HFFc6 (cell line): ENCODE data around the gene ADTRP. TPM values are rescaled to one million over a fixed set of nuclear protein-coding genes. Genes with fewer than 3 reads are reported as not detected.

Source experiments
- DNase-seq: peaks from one replicate; pipeline ENCODE4 v3.0.0-alpha.2; 2018
- H3K27ac Mint-ChIP-seq: 2 replicates; pipeline ENCODE4 v1.8.0; 2020; ENCODE audit warnings: mild to moderate bottlenecking, mixed read lengths
- H3K27me3 Mint-ChIP-seq: 2 replicates; pipeline ENCODE4 v1.8.0; 2021; ENCODE audit warnings: mild to moderate bottlenecking, moderate library complexity, mixed read lengths; ENCODE audit not compliant: insufficient read depth
- H3K36me3 Mint-ChIP-seq: 2 replicates; pipeline ENCODE4 v1.8.0; 2021; ENCODE audit warnings: low read depth, mixed read lengths
- H3K4me1 Mint-ChIP-seq: 2 replicates; pipeline ENCODE4 v1.8.0; 2020; ENCODE audit warnings: low read depth, mixed read lengths
- H3K4me3 Mint-ChIP-seq: 2 replicates; pipeline ENCODE4 v1.8.0; 2020; ENCODE audit warnings: mild to moderate bottlenecking, moderate library complexity, mixed read lengths
- H3K9me3 Mint-ChIP-seq: 2 replicates; pipeline ENCODE4 v1.8.0; 2020; ENCODE audit warnings: mild to moderate bottlenecking, mixed read lengths
- total RNA-seq, 6 experiments: library from RNA; stranded (reverse); fragmentation: NEBNext Ultra II Directional; extraction: Animal tissue kit (Norgen Biotek cat#: 25700); gene quantifications; 2 replicates in 1 of 6; 3 replicates in 5 of 6; pipeline ENCODE4 v1.2.3, GENCODE V29; 2021
- TF ChIP-seq, protein P1 (sequence below): fragments of 200-600 bp; sonication (generic); IDR thresholded peaks from 2 replicates; pipeline ENCODE4 v1.5.0; 2021; ENCODE audit warnings: antibody characterized with exemption, mild to moderate bottlenecking

ADTRP gene
- total RNA-seq, 6 experiments from 2014 or later, result 0.24 to 0.99 (median 0.84) TPM

DNA sequence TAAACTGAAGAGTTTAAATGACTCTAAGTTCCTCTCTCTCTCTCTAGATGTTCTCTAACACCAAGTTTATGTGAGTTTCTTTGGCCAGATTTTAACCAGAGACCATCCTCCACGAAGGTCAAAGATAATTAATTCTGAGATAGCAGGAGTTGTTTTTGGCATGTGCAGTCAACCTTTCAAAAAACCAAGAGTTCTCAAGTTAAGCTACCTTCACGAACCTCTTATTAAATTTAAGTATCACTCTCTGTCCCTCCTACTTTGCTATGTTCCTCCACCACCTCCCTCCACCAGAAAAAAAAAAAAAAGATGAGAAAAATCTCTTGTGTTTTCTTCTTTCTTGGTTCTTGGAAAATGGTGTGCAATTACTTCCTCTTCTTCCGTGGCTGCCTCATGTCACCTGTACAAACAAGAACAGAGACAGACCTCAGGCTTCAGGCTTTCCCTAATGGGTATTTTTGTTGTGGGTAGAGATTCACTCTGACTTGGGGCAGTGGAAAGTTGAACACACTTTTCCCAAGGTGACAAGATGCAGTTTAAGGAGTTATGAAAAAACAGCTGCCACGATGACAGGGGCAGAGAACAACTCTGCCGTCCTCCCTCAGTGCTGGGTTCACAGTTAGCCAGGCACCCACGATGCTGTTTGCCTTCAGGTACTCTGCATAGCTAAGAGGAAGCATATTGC lies 64.3 kb downstream of the ADTRP start:
- TF ChIP-seq, protein P1, sequence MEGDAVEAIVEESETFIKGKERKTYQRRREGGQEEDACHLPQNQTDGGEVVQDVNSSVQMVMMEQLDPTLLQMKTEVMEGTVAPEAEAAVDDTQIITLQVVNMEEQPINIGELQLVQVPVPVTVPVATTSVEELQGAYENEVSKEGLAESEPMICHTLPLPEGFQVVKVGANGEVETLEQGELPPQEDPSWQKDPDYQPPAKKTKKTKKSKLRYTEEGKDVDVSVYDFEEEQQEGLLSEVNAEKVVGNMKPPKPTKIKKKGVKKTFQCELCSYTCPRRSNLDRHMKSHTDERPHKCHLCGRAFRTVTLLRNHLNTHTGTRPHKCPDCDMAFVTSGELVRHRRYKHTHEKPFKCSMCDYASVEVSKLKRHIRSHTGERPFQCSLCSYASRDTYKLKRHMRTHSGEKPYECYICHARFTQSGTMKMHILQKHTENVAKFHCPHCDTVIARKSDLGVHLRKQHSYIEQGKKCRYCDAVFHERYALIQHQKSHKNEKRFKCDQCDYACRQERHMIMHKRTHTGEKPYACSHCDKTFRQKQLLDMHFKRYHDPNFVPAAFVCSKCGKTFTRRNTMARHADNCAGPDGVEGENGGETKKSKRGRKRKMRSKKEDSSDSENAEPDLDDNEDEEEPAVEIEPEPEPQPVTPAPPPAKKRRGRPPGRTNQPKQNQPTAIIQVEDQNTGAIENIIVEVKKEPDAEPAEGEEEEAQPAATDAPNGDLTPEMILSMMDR, result no peak
- Mint-ChIP-seq H3K4me1 (peaks cover 30% of the 10 kb centered on the region; the same call in 1 of the 2 replicates), H3K36me3 (no peaks in the 10 kb centered on the region), H3K9me3 (no peaks in the 10 kb centered on the region), H3K27me3 (no peaks in the 10 kb centered on the region), H3K27ac (no peak overlapping the region), H3K4me3 (no peak overlapping the region)
- DNase-seq, result no peak

DNA sequence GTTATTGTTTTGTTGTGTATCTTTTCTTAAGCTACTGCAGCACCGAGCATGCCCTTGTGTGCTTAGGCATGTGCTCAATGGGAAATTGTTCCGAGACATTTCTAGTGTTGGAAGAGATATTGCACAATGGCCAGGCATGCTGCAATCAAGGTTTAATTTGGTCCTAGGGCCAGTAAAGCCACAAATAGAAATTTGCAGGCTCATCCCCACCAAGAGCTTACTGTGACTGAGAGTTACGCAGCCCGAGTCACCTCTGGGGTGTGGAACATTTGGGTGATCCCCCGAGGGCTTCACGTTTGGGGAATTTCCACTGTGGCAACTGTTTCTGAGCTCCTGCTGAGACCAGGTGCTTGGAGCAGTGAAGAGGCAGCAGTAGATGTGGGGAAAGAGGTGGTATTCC lies 65.8 kb downstream of the ADTRP start:
- Mint-ChIP-seq H3K27me3 (no peaks in the 10 kb centered on the region), H3K4me3 (no peak overlapping the region), H3K4me1 (peaks cover 22% of the 10 kb centered on the region; the same call in 1 of the 2 replicates), H3K9me3 (no peaks in the 10 kb centered on the region), H3K27ac (no peak overlapping the region), H3K36me3 (no peaks in the 10 kb centered on the region)
- TF ChIP-seq, protein P1, result no peak
- DNase-seq, result no peak

DNA sequence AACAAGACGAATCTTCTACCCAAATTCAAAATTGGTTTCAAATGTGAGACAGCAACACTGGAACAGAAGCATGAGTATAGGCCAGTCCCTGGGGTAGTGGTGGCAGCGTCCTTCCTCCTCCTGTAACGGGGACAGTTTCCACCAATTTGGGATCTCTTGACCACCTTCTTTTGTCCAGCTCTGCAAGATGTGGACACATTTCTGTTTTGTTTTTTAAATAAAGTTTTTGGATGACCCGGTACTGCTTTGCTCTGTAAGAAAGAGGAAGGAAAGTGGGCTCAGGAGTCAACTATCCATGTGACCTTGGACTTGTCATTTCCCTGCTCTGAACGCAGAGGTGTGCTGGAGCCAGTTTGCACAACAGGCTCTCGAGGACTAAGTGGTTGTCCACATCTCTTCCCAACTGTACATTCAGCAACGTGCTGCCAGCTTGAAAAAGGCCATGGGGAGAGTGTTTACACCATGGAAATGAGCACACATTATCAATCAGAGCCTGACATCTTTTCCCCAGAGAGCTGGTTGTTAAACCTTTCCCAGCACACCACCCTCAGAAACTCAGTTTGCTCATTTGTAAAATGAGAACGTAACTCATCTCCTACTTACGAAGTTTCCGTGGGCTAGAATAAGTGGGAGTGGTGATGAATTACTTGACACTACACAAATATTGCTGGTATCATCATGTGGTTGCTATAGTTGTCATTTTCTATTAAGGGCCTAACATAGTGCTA lies 66.5 kb downstream of the ADTRP start:
- H3K4me3 Mint-ChIP-seq, result no peak overlapping the region
- no peaks in the 10 kb centered on the region for H3K9me3 Mint-ChIP-seq
- peaks cover 18% of the 10 kb centered on the region; the same call in 1 of the 2 replicates for H3K4me1 Mint-ChIP-seq
- H3K36me3 Mint-ChIP-seq, result no peaks in the 10 kb centered on the region
- H3K27ac Mint-ChIP-seq, result no peak overlapping the region
- TF ChIP-seq, protein P1, result no peak
- no peak for DNase-seq
- H3K27me3 Mint-ChIP-seq, result no peaks in the 10 kb centered on the region

DNA sequence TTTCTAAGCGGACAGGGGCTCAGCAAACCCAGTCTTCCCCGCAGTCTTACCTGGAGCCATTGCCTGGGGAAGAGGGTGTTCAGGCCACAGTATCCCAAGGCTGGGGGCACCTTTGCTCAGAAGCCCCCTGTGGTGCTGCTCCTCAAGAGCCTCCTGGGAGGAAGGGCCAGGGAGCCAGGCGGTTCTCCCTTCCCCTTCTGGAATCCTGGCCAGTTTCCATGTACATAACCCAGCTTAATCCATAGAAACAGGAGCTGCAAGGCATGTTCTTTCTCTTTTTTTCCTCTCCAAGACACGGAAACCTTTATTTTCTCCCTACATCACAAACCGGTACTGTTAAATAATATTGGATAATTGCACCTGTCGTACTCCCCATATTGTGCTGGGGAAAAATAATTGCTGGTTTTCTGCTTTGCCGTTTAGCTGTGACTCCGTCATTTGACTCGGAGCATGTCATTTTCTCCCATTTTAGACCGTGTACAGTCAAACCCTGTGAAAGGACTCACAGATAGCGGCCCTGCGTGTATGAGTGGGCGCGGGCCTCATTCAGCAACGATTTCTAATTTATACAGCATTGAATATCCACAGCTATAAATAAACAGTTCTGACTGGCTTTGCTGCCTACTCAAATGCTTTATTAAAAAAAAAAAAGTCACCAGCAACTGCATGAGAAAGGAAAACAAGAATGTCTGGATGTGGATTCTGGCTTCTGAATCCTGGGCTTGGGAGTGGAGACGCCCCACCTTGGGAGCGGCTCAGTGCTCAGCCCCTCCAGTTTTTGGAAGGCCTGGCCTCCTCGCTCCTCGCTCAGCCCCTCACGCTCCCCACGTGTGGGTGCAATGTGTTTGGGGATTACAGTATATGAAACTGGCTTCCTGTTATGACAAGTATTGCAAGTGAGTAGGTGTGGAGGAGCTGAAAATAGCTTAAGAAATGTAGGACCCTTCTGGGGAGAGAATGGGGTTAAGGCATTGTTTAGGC lies 67.3 kb downstream of the ADTRP start:
- TF ChIP-seq, protein P1, result no peak
- Mint-ChIP-seq H3K36me3 (no peaks in the 10 kb centered on the region), H3K4me1 (peaks cover 18% of the 10 kb centered on the region; the same call in 1 of the 2 replicates), H3K27me3 (no peaks in the 10 kb centered on the region), H3K27ac (no peak overlapping the region), H3K4me3 (no peak overlapping the region), H3K9me3 (no peaks in the 10 kb centered on the region)
- no peak for DNase-seq

DNA sequence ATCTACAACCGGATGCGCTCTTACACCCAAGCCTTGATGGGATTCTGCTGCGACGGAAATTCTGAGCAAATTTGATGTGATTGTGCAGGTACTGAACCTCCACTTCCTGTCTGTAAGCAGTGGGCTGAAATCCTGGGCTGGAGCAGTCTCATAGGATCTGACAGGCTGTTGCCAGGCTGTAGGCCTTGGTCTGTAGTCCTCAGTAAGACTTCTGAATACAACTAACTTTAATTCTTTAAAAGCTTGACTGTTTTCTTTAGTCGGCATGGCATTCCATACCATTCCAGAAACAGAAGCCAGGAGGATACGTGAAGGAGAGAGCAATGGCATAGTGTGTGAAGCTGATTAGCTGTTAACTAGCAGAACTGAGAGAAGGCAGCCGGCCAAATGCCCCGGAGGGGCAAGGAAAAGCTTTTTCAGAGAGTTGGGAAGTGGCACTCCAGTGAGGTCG lies 68.3 kb downstream of the ADTRP start:
- Mint-ChIP-seq H3K4me3 (no peak overlapping the region), H3K27ac (no peak overlapping the region), H3K4me1 (peaks cover 18% of the 10 kb centered on the region; the same call in 1 of the 2 replicates), H3K9me3 (no peaks in the 10 kb centered on the region), H3K27me3 (no peaks in the 10 kb centered on the region), H3K36me3 (no peaks in the 10 kb centered on the region)
- no peak for DNase-seq
- TF ChIP-seq, protein P1, result no peak
